ENCODE data around the gene ZNF710. TPM values are rescaled to one million over a fixed set of nuclear protein-coding genes. Genes with fewer than 3 reads are reported as not detected.
A peak's percentile ranks its signal among the peaks of the same experiment; 100 is the strongest.

The ZNF710 gene
- total and polyA plus RNA-seq, 2 of the 13 experiments (the other 11 are each of a cell fraction or from before 2014, with no cell fraction given): 4.7 to 20.6 TPM

- TF ChIP-seq, protein P1, sequence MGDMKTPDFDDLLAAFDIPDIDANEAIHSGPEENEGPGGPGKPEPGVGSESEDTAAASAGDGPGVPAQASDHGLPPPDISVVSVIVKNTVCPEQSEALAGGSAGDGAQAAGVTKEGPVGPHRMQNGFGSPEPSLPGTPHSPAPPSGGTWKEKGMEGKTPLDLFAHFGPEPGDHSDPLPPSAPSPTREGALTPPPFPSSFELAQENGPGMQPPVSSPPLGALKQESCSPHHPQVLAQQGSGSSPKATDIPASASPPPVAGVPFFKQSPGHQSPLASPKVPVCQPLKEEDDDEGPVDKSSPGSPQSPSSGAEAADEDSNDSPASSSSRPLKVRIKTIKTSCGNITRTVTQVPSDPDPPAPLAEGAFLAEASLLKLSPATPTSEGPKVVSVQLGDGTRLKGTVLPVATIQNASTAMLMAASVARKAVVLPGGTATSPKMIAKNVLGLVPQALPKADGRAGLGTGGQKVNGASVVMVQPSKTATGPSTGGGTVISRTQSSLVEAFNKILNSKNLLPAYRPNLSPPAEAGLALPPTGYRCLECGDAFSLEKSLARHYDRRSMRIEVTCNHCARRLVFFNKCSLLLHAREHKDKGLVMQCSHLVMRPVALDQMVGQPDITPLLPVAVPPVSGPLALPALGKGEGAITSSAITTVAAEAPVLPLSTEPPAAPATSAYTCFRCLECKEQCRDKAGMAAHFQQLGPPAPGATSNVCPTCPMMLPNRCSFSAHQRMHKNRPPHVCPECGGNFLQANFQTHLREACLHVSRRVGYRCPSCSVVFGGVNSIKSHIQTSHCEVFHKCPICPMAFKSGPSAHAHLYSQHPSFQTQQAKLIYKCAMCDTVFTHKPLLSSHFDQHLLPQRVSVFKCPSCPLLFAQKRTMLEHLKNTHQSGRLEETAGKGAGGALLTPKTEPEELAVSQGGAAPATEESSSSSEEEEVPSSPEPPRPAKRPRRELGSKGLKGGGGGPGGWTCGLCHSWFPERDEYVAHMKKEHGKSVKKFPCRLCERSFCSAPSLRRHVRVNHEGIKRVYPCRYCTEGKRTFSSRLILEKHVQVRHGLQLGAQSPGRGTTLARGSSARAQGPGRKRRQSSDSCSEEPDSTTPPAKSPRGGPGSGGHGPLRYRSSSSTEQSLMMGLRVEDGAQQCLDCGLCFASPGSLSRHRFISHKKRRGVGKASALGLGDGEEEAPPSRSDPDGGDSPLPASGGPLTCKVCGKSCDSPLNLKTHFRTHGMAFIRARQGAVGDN (CRISPR knock-in tag; IDR thresholded peaks at IDR 0.05): peak; percentile 27; the same call in 1 of the 2 replicates
- TF ChIP-seq SAP130 (CRISPR knock-in tag; IDR thresholded peaks at IDR 0.05; ENCODE audit: low read depth) (peak; percentile 41), ARID3A (IDR thresholded peaks at IDR 0.05; ENCODE audit: low read depth, low read length) (0 out of 2 replicates have a peak, but pooled peaks have one; percentile 32), NR2F6 (IDR thresholded peaks at IDR 0.05) (peak; percentile 66), NR2F6 (CRISPR knock-in tag; IDR thresholded peaks at IDR 0.05) (no peak), ELF3 (CRISPR knock-in tag; IDR thresholded peaks at IDR 0.05) (peak; percentile 74), SNAPC5 (CRISPR knock-in tag; IDR thresholded peaks at IDR 0.05; ENCODE audit: borderline replicate concordance) (no peak)
Measured at GRCh38 chr15:90054618-90055097, 53.5 kb downstream of the ZNF710 start (continued).

DNA sequence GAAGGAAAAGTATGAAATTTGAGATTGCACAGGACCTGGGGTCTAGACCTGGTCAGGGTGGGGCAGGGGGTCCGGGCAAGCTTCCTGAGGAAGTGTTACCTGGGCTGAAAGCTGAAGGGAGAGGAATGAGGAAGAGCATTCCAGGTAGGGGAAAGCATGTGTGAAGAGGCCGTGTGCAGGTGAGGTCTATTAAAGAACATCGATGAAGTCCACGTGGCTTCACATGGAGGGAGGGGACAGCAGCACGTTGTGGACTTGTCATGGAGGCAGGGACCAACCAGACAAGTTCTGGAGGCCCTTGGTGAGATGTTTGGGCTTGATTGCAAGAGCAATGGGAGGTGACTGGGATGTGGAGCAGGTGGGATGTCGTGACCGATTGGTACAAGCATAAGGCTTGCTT lies 54.1 kb downstream of the ZNF710 start:
- Histone ChIP-seq H3K4me1 (ENCODE audit: insufficient read depth, low read length) (peaks cover 48% of the 10 kb centered on the region), H4K20me1 (ENCODE audit: insufficient read depth, low read length) (peaks cover 13% of the 10 kb centered on the region), H2AFZ (ENCODE audit: low read length) (no peak overlapping the region), H3K9me3 (ENCODE audit: low read length) (no peaks in the 10 kb centered on the region), H3K9ac (ENCODE audit: insufficient read depth, low read depth, low read length) (no peak overlapping the region), H3K79me2 (ENCODE audit: insufficient read depth, low read length) (peaks cover 3% of the 10 kb centered on the region), H3K27me3 (ENCODE audit: control insufficient read depth in 1 of 2, insufficient read depth in 2 of 2, low read length in 2 of 2) (no peaks in the 10 kb centered on the region), H3K4me3 (replicated peaks in 1 of 3; ENCODE audit: insufficient read depth in 1 of 3, low read depth in 2 of 3, low read length in 3 of 3) (peak overlapping the region in 1 of 3 experiments; percentile 4; a peak in 1 of 6 replicates), H3K27ac (ENCODE audit: extremely low read length, insufficient read depth, low read length) (peak overlapping the region; percentile 40), H3K36me3 (replicated peaks in 1 of 2; ENCODE audit: control insufficient read depth in 1 of 2, insufficient read depth in 2 of 2, low read length in 2 of 2) (no peaks in the 10 kb centered on the region), H3K4me2 (ENCODE audit: low read depth, low read length) (peak overlapping the region; percentile 40)
- POLR2A ChIA-PET: interaction anchor here (0.7 to 2.9 kb wide), 12 partner anchors 9 to 142 kb away, joined by 3 to 36 read pairs (median 4); partner anchors contain the start of genes ARPIN and ZNF710
- 58% methylated on average over 7 of the region's 7 CpGs for WGBS (ENCODE audit: low lambda C conversion rate)
- in situ Hi-C loops (cut with HindIII; ENCODE audit: extremely low pct_ligation_motif_present, low pct_unique_long_range_greater_than_20kb): no loop called here
- CTCF ChIA-PET (ENCODE audit: low intra/inter-chr PET ratio, low total read pairs): no interaction called here
- intact Hi-C loops (cut with micrococcal nuclease; ENCODE audit: unreplicated experiment): no loop called here
- no TSS peak for BruUV-seq (replicated peaks)
- DNase-seq (ENCODE audit: low spot score) (peak; percentile 32), ATAC-seq (peak; percentile 11; the same call in 2 of the 3 replicates), FAIRE-seq (no peak)
- 0 out of 2 replicates have a peak, but pooled peaks have one; percentile 11 for TF ChIP-seq SALL2 (CRISPR knock-in tag; IDR thresholded peaks at IDR 0.05)
- 0 out of 2 replicates have a peak, but pooled peaks have one; percentile 41 for TF ChIP-seq NKX3-1 (CRISPR knock-in tag; IDR thresholded peaks at IDR 0.05)
- 0 out of 2 replicates have a peak, but pooled peaks have one; percentile 0 for TF ChIP-seq HNF1A (IDR thresholded peaks at IDR 0.05; ENCODE audit: low read depth)
- no peak for TF ChIP-seq HNF1A (CRISPR knock-in tag; IDR thresholded peaks at IDR 0.05; ENCODE audit: borderline replicate concordance)
- TF ChIP-seq ZNF33B (CRISPR knock-in tag; IDR thresholded peaks at IDR 0.05): no peak
- TF ChIP-seq KLF12 (CRISPR knock-in tag; IDR thresholded peaks at IDR 0.05; ENCODE audit: borderline replicate concordance): 0 out of 2 replicates have a peak, but pooled peaks have one; percentile 8

Data from HepG2 (cell line).